Stimulated activated CD8-positive, alpha-beta memory T cell treated with anti-CD3 and anti-CD28 coated beads, Interleukin-15, amount 100 ng/mL, for 1 hour (primary cell): ENCODE results near the gene CASZ1.

Experiments
- DNase-seq: peaks from one replicate; pipeline ENCODE4 v3.0.0-alpha.2; 2020; ENCODE audit warnings: low read depth

CASZ1 gene

GRCh38 chr1:10622910-10623685 lies 173.3 kb downstream of the CASZ1 start:
- no peak for DNase-seq

- DNase-seq: no peak
Observed at GRCh38 chr1:10621906-10622305, 174.5 kb downstream of the CASZ1 start.

- DNase-seq: no peak
Observed at GRCh38 chr1:10620776-10621175, 175.7 kb downstream of the CASZ1 start.

- no peak for DNase-seq
Observed at GRCh38 chr1:10617931-10618885, 178.2 kb downstream of the CASZ1 start.

- no peak for DNase-seq
Observed at GRCh38 chr1:10617318-10617717, 179.1 kb downstream of the CASZ1 start.

GRCh38 chr1:10616696-10617095 lies 179.8 kb downstream of the CASZ1 start:
- DNase-seq: no peak

- DNase-seq: no peak
Observed at GRCh38 chr1:10615932-10616671, 180.3 kb downstream of the CASZ1 start.

GRCh38 chr1:10615332-10615731 lies 181.1 kb downstream of the CASZ1 start:
- DNase-seq: no peak

- no peak for DNase-seq
Observed at GRCh38 chr1:10614377-10615225, 181.8 kb downstream of the CASZ1 start.

- no peak for DNase-seq
Observed at GRCh38 chr1:10613861-10614260, 182.6 kb downstream of the CASZ1 start.

- no peak for DNase-seq
Observed at GRCh38 chr1:10613340-10613739, 183.1 kb downstream of the CASZ1 start.

GRCh38 chr1:10612436-10613160 lies 183.8 kb downstream of the CASZ1 start:
- DNase-seq: no peak

- DNase-seq: no peak
Observed at GRCh38 chr1:10610901-10611600, 185.4 kb downstream of the CASZ1 start.

- no peak for DNase-seq
Observed at GRCh38 chr1:10608690-10609089, 187.8 kb downstream of the CASZ1 start.

GRCh38 chr1:10607228-10607627 lies 189.2 kb downstream of the CASZ1 start:
- DNase-seq: no peak

GRCh38 chr1:10606064-10606463 lies 190.4 kb downstream of the CASZ1 start:
- DNase-seq: no peak

GRCh38 chr1:10604966-10605365 lies 191.5 kb downstream of the CASZ1 start:
- DNase-seq: no peak

- DNase-seq: no peak
Observed at GRCh38 chr1:10602936-10603335, 193.5 kb downstream of the CASZ1 start.

GRCh38 chr1:10601342-10602070 lies 194.9 kb downstream of the CASZ1 start:
- no peak for DNase-seq
